ENCODE results near the gene FERMT1. TPM values are rescaled to one million over a fixed set of nuclear protein-coding genes. Genes with fewer than 3 reads are reported as not detected.

FERMT1 gene
- total RNA-seq (2022) (30.1 and 34.7 TPM in 2 replicates), Bru-seq, nascent RNA (percentile 73 among the genes with signal in this experiment), BruChase-seq, experiment 1, labeled RNA remaining after a 2-hour chase (percentile 70 among the genes with signal in this experiment), BruChase-seq, experiment 2, labeled RNA remaining after a 6-hour chase (percentile 78 among the genes with signal in this experiment)
- long read RNA-seq, partial matches to known transcripts = 1 of 6 reads
- long read RNA-seq, other reads (novel, unspliced or antisense) = 5 of 6 reads

GRCh38 chr20:6122873-6123648, at the start of gene FERMT1:
TSS of gene FERMT1 (minus strand) at chr20:6123030. CDS start at chr20:6119554, 3,476 bp downstream.
- ChIA-PET POLR2A (interaction anchor here (1.0 kb wide), 1 partner anchor 585 kb away, joined by 3 read pairs; no protein-coding TSS in a partner anchor), CTCF (interaction anchor here (1.2 kb wide), 1 partner anchor 49 kb away, joined by 3 read pairs; no protein-coding TSS in a partner anchor)
- peak within 1 kb of the TSS; percentile 84 for H3K4me3 Mint-ChIP-seq (ENCODE audit: unreplicated experiment)
- H3K4me1 Mint-ChIP-seq (ENCODE audit: low read depth, unreplicated experiment) = peaks cover 23% of the 10 kb centered on the region
- H3K36me3 ChIP-seq (ENCODE audit: control insufficient read depth, insufficient read depth, low read length) = no peaks in the 10 kb centered on the region
- peaks cover 27% of the 10 kb centered on the region for H3K4me1 ChIP-seq
- DNase-seq = peak; percentile 90
- peak in 1 of 2 experiments; percentile 30 for TF ChIP-seq CTCF (IDR thresholded peaks at IDR 0.05; ENCODE audit: insufficient read depth in 1 of 2, low read depth in 1 of 2, low read length in 1 of 2, severe bottlenecking in 1 of 2, unreplicated experiment in 1 of 2)
- H3K27ac Mint-ChIP-seq (ENCODE audit: unreplicated experiment) = peak within 1 kb of the TSS; percentile 92
- H3K9me3 ChIP-seq = no peaks in the 10 kb centered on the region
- intact Hi-C loops (cut with micrococcal nuclease; ENCODE audit: unreplicated experiment) = loop anchor here (5.0 kb wide), 1 partner anchor 369 kb away; no protein-coding TSS in a partner anchor
- TSS peak; percentile 88 for BruUV-seq (replicated peaks)
- H3K27me3 ChIP-seq (replicated peaks; ENCODE audit: control insufficient read depth, insufficient read depth, low read length) = no peaks in the 10 kb centered on the region
- H3K36me3 Mint-ChIP-seq (ENCODE audit: insufficient read depth, unreplicated experiment) = peaks cover 38% of the 10 kb centered on the region
- no peaks in the 10 kb centered on the region for H3K27me3 Mint-ChIP-seq (ENCODE audit: insufficient read depth, unreplicated experiment)
- peak within 1 kb of the TSS; percentile 48 for H3K4me3 ChIP-seq (ENCODE audit: low read depth, low read length)
- no peaks in the 10 kb centered on the region for H3K9me3 Mint-ChIP-seq (ENCODE audit: unreplicated experiment)

GRCh38 chr20:6169251-6169650, 46.4 kb upstream of the FERMT1 start:
- ChIA-PET POLR2A (no interaction called here), CTCF (interaction anchor here (0.6 to 1.2 kb wide), 3 partner anchors 11 to 757 kb away, joined by 3 to 4 read pairs (median 3); no protein-coding TSS in a partner anchor)
- DNase-seq = peak in 1 of 2 experiments; percentile 24
- Histone ChIP-seq H3K9me3 (no peaks in the 10 kb centered on the region), H3K36me3 (ENCODE audit: control insufficient read depth, insufficient read depth, low read length) (no peaks in the 10 kb centered on the region), H3K4me1 (no peaks in the 10 kb centered on the region), H3K4me3 (ENCODE audit: low read depth, low read length) (no peak overlapping the region), H3K27me3 (replicated peaks; ENCODE audit: control insufficient read depth, insufficient read depth, low read length) (no peaks in the 10 kb centered on the region)
- intact Hi-C loops (cut with micrococcal nuclease; ENCODE audit: unreplicated experiment) = no loop called here
- no peak overlapping the region for H3K4me3 Mint-ChIP-seq (ENCODE audit: unreplicated experiment)
- TF ChIP-seq CTCF (IDR thresholded peaks at IDR 0.05; ENCODE audit: insufficient read depth in 1 of 2, low read depth in 1 of 2, low read length in 1 of 2, severe bottlenecking in 1 of 2, unreplicated experiment in 1 of 2) = peak; percentile 19 to 53
- H3K27me3 Mint-ChIP-seq (ENCODE audit: insufficient read depth, unreplicated experiment) = peaks cover 11% of the 10 kb centered on the region
- H3K4me1 Mint-ChIP-seq (ENCODE audit: low read depth, unreplicated experiment) = no peaks in the 10 kb centered on the region
- peaks cover 9% of the 10 kb centered on the region for H3K9me3 Mint-ChIP-seq (ENCODE audit: unreplicated experiment)
- H3K27ac Mint-ChIP-seq (ENCODE audit: unreplicated experiment) = no peak overlapping the region
- BruUV-seq (replicated peaks) = no TSS peak
- H3K36me3 Mint-ChIP-seq (ENCODE audit: insufficient read depth, unreplicated experiment) = no peaks in the 10 kb centered on the region

DNA sequence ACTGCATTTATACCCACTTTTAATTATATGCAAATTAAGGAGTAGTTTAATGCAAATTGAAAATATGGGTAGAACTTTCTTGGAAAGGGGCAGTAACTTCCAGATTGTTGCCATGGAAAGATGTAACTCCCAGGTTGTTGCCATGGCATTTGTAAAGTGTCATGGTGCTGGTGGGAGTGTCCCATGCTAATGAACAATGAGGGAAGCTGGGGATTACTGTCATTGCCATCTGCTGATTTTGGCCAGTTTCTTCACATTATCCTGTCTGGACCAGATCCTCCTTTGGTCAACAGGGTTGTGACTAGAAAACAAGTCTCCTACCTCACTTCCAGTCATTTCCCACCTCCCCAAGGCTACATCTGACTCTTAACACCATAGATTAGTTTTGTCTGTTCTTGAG, 45.4 kb upstream of the FERMT1 start:
- H3K9me3 ChIP-seq = no peaks in the 10 kb centered on the region
- H3K36me3 ChIP-seq (ENCODE audit: control insufficient read depth, insufficient read depth, low read length) = no peaks in the 10 kb centered on the region
- H3K4me1 ChIP-seq = no peaks in the 10 kb centered on the region
- Mint-ChIP-seq H3K4me3 (ENCODE audit: unreplicated experiment) (no peak overlapping the region), H3K9me3 (ENCODE audit: unreplicated experiment) (peaks cover 9% of the 10 kb centered on the region), H3K36me3 (ENCODE audit: insufficient read depth, unreplicated experiment) (peaks cover 6% of the 10 kb centered on the region), H3K4me1 (ENCODE audit: low read depth, unreplicated experiment) (no peaks in the 10 kb centered on the region), H3K27me3 (ENCODE audit: insufficient read depth, unreplicated experiment) (peaks cover 14% of the 10 kb centered on the region), H3K27ac (ENCODE audit: unreplicated experiment) (no peak overlapping the region)
- H3K27me3 ChIP-seq (replicated peaks; ENCODE audit: control insufficient read depth, insufficient read depth, low read length) = no peaks in the 10 kb centered on the region
- BruUV-seq (replicated peaks) = no TSS peak
- intact Hi-C loops (cut with micrococcal nuclease; ENCODE audit: unreplicated experiment) = no loop called here
- ChIA-PET CTCF (no interaction called here), POLR2A (no interaction called here)
- no peak for TF ChIP-seq CTCF (IDR thresholded peaks at IDR 0.05; ENCODE audit: insufficient read depth in 1 of 2, low read depth in 1 of 2, low read length in 1 of 2, severe bottlenecking in 1 of 2, unreplicated experiment in 1 of 2)
- H3K4me3 ChIP-seq (ENCODE audit: low read depth, low read length) = no peak overlapping the region
- DNase-seq = no peak
